ENCODE data around the gene KIAA1549. TPM values are rescaled to one million over a fixed set of nuclear protein-coding genes. Genes with fewer than 3 reads are reported as not detected.
"Not testable (repeated sequence)": the region's sequence is repeated elsewhere in the genome, so short reads cannot be mapped to it uniquely, and the experiment has no call there.

Gene KIAA1549
- total RNA-seq, 4 donors from 2014 or later, result 0.27 to 2.8 (median 0.78) TPM

GRCh38 chr7:138822867-138823535, 158.2 kb downstream of the KIAA1549 start:
- intact Hi-C loops (cut with DNase I; ENCODE audit: low total_unique reads), result no loop called here
- no peak overlapping the region for H3K4me3 ChIP-seq (ENCODE audit: low read depth, poor library complexity, severe bottlenecking)
- WGBS, 2 donors, result 92 to 96% methylated on average over 11 of the region's 11 CpGs
- no peak for DNase-seq (ENCODE audit: low spot score in 2 of 2)
- TF ChIP-seq, protein P1, sequence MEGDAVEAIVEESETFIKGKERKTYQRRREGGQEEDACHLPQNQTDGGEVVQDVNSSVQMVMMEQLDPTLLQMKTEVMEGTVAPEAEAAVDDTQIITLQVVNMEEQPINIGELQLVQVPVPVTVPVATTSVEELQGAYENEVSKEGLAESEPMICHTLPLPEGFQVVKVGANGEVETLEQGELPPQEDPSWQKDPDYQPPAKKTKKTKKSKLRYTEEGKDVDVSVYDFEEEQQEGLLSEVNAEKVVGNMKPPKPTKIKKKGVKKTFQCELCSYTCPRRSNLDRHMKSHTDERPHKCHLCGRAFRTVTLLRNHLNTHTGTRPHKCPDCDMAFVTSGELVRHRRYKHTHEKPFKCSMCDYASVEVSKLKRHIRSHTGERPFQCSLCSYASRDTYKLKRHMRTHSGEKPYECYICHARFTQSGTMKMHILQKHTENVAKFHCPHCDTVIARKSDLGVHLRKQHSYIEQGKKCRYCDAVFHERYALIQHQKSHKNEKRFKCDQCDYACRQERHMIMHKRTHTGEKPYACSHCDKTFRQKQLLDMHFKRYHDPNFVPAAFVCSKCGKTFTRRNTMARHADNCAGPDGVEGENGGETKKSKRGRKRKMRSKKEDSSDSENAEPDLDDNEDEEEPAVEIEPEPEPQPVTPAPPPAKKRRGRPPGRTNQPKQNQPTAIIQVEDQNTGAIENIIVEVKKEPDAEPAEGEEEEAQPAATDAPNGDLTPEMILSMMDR (IDR thresholded peaks at IDR 0.05), result no peak
- no peak for TF ChIP-seq POLR2A (IDR thresholded peaks at IDR 0.05)

DNA sequence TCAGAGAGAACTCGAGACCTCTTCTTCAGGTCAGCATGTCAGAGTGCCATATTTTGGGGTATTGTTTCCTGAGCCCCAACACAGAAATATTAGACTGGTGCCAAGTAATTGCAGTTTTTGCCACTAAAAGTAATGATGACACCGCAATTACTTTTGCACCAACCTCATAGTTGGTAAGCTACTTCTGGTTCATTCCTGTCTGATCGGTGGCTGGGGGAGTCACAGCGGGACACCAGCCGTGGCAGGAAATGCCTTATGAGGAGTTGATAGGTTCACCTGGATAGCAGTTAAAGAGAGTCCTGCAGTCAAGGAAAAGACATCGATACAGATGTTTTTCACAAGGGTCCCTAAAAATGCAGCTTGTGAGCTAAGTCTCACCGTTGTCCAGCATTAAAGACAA, 159.3 kb downstream of the KIAA1549 start:
- intact Hi-C loops (cut with DNase I; ENCODE audit: low total_unique reads), result no loop called here
- no peak overlapping the region for H3K4me3 ChIP-seq (ENCODE audit: low read depth, poor library complexity, severe bottlenecking)
- TF ChIP-seq, protein P1 (IDR thresholded peaks at IDR 0.05), result no peak
- TF ChIP-seq POLR2A (IDR thresholded peaks at IDR 0.05), result no peak
- DNase-seq (ENCODE audit: low spot score in 2 of 2), result no peak
- 81 to 83% methylated on average over 7 of the region's 7 CpGs for WGBS, 2 donors

DNA sequence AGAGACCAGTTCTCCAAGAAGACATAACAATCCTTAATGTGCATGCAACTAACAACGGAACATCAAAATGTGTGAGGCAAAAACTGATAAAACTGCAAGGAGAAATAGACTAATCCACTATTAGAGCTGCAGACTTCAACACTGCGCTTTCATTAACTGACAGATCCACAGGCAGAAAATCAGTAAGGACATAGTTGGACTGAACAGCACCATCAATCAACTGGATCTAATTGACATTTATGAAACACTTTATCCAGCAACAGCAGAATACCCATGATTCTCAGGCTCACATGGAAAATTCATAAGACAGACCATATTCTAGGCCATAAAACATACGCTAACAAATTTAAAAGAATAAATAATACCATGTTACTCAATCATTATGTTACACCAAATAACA, 161.6 kb downstream of the KIAA1549 start:
- no peak for DNase-seq (ENCODE audit: low spot score in 2 of 2)
- H3K4me3 ChIP-seq (ENCODE audit: low read depth, poor library complexity, severe bottlenecking), result no peak overlapping the region
- 81 to 82% methylated on average over 3 of the region's 3 CpGs for WGBS, 2 donors
- TF ChIP-seq, protein P1 (IDR thresholded peaks at IDR 0.05), result no peak
- no peak for TF ChIP-seq POLR2A (IDR thresholded peaks at IDR 0.05)
- intact Hi-C loops (cut with DNase I; ENCODE audit: low total_unique reads), result no loop called here

DNA sequence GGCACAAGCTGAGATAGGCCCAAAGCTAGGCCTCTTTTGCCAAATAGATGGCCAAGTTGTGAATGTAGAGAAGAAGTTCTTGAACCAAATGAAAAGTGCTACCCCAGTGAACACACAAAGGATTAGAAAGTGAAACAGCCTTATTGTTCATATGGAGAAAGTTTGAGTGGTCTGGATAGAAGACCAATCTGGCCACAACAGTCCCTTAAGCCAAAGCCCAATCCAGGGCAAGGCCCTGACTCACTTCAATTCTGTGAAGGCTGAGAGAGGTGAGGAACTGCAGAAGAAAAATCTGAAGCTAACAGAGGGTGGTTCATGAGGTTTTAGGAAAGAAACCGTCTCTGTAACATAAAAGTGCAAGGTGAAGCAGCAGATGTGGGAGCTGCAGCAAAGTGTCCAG, 164.5 kb downstream of the KIAA1549 start:
- no peak for DNase-seq (ENCODE audit: low spot score in 2 of 2)
- intact Hi-C loops (cut with DNase I; ENCODE audit: low total_unique reads), result no loop called here
- TF ChIP-seq, protein P1 (IDR thresholded peaks at IDR 0.05), result no peak
- no peak for TF ChIP-seq POLR2A (IDR thresholded peaks at IDR 0.05)
- H3K4me3 ChIP-seq (ENCODE audit: low read depth, poor library complexity, severe bottlenecking), result no peak overlapping the region
- WGBS, 2 donors, result 89 to 91% methylated on average over 1 of the region's 1 CpG

- intact Hi-C loops (cut with DNase I; ENCODE audit: low total_unique reads), result no loop called here
- DNase-seq (ENCODE audit: low spot score in 2 of 2), result no peak
- 84 to 93% methylated on average over 1 of the region's 1 CpG for WGBS, 2 donors
- H3K4me3 ChIP-seq (ENCODE audit: low read depth, poor library complexity, severe bottlenecking), result no peak overlapping the region
- TF ChIP-seq, protein P1 (IDR thresholded peaks at IDR 0.05), result no peak
Observed at GRCh38 chr7:138814816-138815332, 166.3 kb downstream of the KIAA1549 start.

DNA sequence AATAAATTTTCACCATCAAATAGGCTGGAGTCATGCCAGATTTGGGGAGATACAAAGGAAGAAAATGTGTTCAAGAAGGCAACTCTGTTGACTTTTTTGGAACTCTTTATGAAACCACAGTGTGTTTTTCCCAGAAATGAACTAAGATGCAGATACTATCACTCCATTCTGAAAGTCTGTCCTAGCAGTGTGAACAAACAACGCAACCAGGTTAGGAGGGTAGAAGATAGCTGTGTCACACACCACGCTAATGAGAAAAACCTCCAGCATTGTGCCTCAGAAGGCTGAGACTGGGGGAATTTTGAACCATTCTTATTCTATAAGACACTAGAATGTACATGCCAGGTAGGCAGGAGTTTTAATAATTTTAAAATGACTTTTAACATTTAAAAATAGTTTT, 167.2 kb downstream of the KIAA1549 start:
- no peak overlapping the region for H3K4me3 ChIP-seq (ENCODE audit: low read depth, poor library complexity, severe bottlenecking)
- WGBS, 2 donors, result 76 to 85% methylated on average over 2 of the region's 2 CpGs
- DNase-seq (ENCODE audit: low spot score in 2 of 2), result no peak
- TF ChIP-seq, protein P1 (IDR thresholded peaks at IDR 0.05), result no peak
- TF ChIP-seq POLR2A (IDR thresholded peaks at IDR 0.05), result no peak
- intact Hi-C loops (cut with DNase I; ENCODE audit: low total_unique reads), result no loop called here

DNA sequence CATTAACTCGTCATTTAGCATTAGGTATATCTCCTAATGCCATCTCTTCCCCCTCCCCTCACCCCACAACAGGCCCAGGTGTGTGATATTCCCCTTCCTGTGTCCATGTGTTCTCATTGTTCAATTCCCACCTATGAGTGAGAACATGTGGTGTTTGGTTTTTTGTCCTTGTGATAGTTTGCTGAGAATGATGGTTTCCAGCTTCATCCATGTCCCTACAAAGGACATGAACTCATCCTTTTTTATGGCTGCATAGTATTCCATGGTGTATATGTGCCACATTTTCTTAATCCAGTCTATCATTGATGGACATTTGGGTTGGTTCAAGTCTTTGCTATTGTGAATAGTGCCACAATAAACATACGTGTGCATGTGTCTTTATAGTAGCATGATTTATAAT, 169.9 kb downstream of the KIAA1549 start:
- intact Hi-C loops (cut with DNase I; ENCODE audit: low total_unique reads); H3K4me3 ChIP-seq (ENCODE audit: low read depth, poor library complexity, severe bottlenecking); DNase-seq (ENCODE audit: low spot score in 2 of 2): not testable (repeated sequence)
- 83 to 86% methylated on average over 2 of the region's 2 CpGs for WGBS, 2 donors

All from lower leg skin (tissue), 4 donors.